Measurements from ENCODE around the gene ZNF507. TPM values are rescaled to one million over a fixed set of nuclear protein-coding genes. Genes with fewer than 3 reads are reported as not detected.

ZNF507 gene
- total RNA-seq, 2 experiments from 2014 or later: 24.8 to 30.5 TPM

DNA sequence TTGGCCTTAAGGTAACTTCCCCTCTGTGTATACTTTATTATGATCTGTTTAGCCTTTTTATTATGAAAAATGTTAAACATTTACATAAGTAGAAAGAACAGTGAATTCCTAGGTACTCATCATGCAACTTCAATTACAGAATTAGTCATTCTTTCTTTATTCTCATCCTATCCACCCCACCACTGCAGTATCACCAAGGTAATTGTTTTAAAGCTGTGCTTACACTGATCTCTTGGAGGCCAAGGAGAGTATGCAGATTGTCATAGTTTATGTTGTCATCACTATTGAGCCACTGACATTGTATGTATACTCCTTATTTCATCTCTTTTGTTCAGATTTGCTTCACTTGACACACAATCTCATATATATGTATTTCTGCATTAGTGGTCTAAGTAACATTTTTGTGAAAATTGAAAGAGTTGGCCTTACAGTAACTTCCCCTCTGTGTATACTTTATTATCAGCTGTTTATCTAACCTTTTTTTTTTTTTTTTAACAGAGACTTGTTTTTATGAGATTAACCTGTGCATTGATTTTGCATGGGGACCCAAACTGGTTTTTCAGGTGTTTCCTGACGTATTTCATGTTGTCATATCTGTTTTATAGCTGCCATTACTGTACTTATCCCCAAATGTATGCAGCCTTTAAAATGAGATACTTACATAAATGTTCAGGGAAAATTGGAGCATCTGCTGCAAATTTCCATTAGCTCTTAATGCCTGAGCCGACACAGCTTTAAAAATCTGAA lies 4.5 kb downstream of the ZNF507 start:
- CTCF ChIA-PET: interaction anchor here (0.6 to 0.9 kb wide), 2 partner anchors 10 to 13 kb away, joined by 3 read pairs; no protein-coding TSS in a partner anchor
- peaks cover 66% of the 10 kb centered on the region for H3K36me3 Mint-ChIP-seq
- ATAC-seq (no peak), DNase-seq (no peak)
- peak overlapping the region; percentile 28 for H3K27ac Mint-ChIP-seq
- no peak overlapping the region for H3K4me3 Mint-ChIP-seq
- no peaks in the 10 kb centered on the region for H3K9me3 Mint-ChIP-seq (ENCODE audit: low read depth)
- H3K27me3 Mint-ChIP-seq: no peaks in the 10 kb centered on the region
- peaks cover 52% of the 10 kb centered on the region for H3K4me1 Mint-ChIP-seq

DNA sequence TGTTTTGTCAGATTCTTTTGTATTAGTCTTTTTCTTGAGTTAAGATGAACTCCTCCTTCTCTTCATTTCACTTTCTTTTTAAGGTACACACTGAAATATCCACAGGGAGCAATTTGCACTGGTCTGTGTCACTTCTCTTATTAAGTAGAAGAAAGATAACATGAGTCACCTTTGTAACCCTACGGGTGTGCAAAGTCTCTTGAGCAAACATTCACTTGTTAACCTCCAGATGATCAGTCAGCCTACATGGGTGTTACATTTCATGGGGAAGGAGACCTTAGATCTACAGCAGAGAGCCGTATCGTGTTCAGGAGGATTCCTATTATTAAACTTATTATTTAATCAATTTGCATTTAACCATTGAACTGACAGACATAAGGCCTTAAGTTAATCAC lies 5.1 kb downstream of the ZNF507 start:
- Mint-ChIP-seq H3K27ac (peak overlapping the region; percentile 28), H3K9me3 (ENCODE audit: low read depth) (no peaks in the 10 kb centered on the region), H3K27me3 (no peaks in the 10 kb centered on the region), H3K4me3 (no peak overlapping the region), H3K36me3 (peaks cover 72% of the 10 kb centered on the region), H3K4me1 (peaks cover 56% of the 10 kb centered on the region)
- CTCF ChIA-PET: no interaction called here
- no peak for ATAC-seq
- no peak for DNase-seq

DNA sequence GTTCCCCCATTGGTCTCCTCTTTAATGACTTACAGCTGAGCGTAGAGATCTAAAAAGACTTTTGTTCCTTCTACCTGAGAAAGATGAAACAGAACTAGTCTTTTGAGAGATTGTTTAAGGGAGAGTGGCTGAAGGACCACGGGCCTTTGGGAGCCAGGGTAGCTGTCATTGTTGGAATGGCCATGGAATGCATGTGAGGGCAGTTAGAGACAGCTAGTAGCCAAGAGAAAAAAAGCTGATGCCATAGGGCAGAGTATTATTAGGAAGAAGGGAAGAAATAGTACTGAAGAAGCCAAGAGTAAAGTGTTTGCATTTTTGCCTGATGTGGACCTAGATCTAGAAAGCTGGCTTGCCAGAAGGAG lies 5.6 kb downstream of the ZNF507 start:
- DNase-seq (no peak), ATAC-seq (no peak)
- H3K27me3 Mint-ChIP-seq: no peaks in the 10 kb centered on the region
- no peak overlapping the region for H3K4me3 Mint-ChIP-seq
- peak overlapping the region; percentile 5 for H3K27ac Mint-ChIP-seq
- H3K36me3 Mint-ChIP-seq: peaks cover 73% of the 10 kb centered on the region
- no peaks in the 10 kb centered on the region for H3K9me3 Mint-ChIP-seq (ENCODE audit: low read depth)
- CTCF ChIA-PET: no interaction called here
- peaks cover 57% of the 10 kb centered on the region for H3K4me1 Mint-ChIP-seq

DNA sequence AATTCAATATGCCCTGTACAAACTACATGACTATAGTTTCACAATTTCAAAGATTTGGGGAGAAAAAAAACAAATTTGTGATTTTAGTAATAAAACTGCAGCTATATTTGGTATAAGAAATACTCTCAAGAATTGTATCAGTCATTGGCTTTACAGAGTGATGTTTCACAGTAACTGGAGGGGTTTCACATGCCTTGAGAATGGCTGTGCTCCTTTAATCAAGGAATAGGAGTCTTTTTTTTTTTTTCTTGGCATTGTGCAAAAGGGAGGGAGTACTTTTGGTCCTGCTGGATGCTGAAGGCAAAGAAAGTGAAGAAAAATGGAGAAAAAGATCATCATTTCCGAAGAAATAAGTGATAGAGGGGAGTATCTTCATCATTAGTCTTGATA lies 6.8 kb downstream of the ZNF507 start:
- CTCF ChIA-PET: no interaction called here
- no peak for DNase-seq
- no peaks in the 10 kb centered on the region for H3K27me3 Mint-ChIP-seq
- peaks cover 49% of the 10 kb centered on the region for H3K4me1 Mint-ChIP-seq
- ATAC-seq: no peak
- H3K27ac Mint-ChIP-seq: no peak overlapping the region
- no peaks in the 10 kb centered on the region for H3K9me3 Mint-ChIP-seq (ENCODE audit: low read depth)
- no peak overlapping the region for H3K4me3 Mint-ChIP-seq
- H3K36me3 Mint-ChIP-seq: peaks cover 78% of the 10 kb centered on the region

DNA sequence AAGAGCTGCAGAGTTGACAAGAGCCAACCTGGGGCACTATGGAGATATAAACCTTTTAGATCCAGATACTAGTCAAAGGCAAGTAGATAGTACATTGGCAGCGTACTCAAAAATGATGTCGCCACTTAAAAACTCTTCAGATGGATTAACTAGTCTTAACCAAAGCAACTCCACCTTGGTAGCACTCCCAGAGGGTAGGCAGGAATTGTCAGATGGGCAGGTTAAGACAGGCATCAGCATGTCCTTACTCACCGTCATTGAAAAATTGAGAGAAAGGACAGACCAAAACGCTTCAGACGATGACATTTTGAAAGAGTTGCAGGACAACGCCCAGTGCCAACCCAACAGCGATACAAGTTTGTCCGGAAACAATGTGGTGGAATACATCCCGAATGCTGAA lies 8.9 kb downstream of the ZNF507 start:
- Mint-ChIP-seq H3K9me3 (ENCODE audit: low read depth) (no peaks in the 10 kb centered on the region), H3K4me1 (peaks cover 37% of the 10 kb centered on the region), H3K36me3 (peaks cover 72% of the 10 kb centered on the region), H3K27ac (no peak overlapping the region), H3K4me3 (no peak overlapping the region), H3K27me3 (no peaks in the 10 kb centered on the region)
- CTCF ChIA-PET: no interaction called here
- ATAC-seq (no peak), DNase-seq (no peak)

DNA sequence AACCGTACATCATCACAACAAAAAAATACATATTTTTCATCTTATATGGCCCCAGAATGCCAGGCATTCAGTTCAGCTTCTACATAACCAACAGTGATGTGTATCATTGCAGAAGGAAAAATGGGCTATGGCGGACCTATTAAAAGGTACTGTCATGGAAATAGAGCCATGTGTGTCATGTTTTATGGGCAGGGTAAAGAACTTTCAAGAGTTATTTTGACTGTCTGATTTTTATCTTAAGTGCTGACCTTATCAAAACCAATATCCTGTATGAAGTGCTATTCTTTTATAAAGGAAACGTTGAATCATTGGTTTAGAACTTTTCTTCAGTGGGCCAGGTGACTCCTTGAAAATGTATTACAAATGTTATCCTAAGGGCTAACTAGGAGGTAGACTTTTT lies 9.9 kb downstream of the ZNF507 start:
- no peaks in the 10 kb centered on the region for H3K27me3 Mint-ChIP-seq
- H3K4me3 Mint-ChIP-seq: no peak overlapping the region
- no peak for ATAC-seq
- H3K9me3 Mint-ChIP-seq (ENCODE audit: low read depth): no peaks in the 10 kb centered on the region
- CTCF ChIA-PET: interaction anchor here (3.4 kb wide), 1 partner anchor 9 kb away, joined by 13 read pairs; the partner anchor contains the start of gene ZNF507
- no peak for DNase-seq
- H3K4me1 Mint-ChIP-seq: peaks cover 28% of the 10 kb centered on the region
- H3K27ac Mint-ChIP-seq: peak overlapping the region; percentile 43
- H3K36me3 Mint-ChIP-seq: peaks cover 70% of the 10 kb centered on the region

DNA sequence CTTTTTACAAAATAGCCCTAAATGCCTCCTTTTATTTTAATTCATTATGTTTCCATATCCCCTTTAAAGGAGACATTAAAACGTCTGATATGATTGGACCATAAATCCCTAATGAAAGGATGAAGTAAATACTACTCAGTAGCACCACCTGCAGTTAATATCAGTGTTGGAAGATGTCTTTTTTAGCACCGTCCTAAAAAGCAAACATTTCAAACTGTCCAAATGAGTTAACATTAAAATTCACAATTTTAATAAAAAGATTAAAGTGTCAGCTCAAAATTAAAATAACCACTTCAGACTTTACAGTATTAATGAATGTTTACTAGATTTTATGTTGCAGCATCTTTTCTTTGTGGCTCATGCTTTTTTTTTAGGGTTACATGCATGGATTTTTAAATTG lies 12.3 kb downstream of the ZNF507 start:
- no peaks in the 10 kb centered on the region for H3K27me3 Mint-ChIP-seq
- H3K9me3 Mint-ChIP-seq (ENCODE audit: low read depth): no peaks in the 10 kb centered on the region
- ATAC-seq (no peak), DNase-seq (no peak)
- H3K27ac Mint-ChIP-seq: peak overlapping the region; percentile 24
- no peak overlapping the region for H3K4me3 Mint-ChIP-seq
- peaks cover 65% of the 10 kb centered on the region for H3K36me3 Mint-ChIP-seq
- CTCF ChIA-PET: interaction anchor here (1.5 to 3.4 kb wide), 2 partner anchors 12 to 48 kb away, joined by 3 to 13 read pairs; partner anchors contain the start of genes DPY19L3 and ZNF507
- peaks cover 10% of the 10 kb centered on the region for H3K4me1 Mint-ChIP-seq

DNA sequence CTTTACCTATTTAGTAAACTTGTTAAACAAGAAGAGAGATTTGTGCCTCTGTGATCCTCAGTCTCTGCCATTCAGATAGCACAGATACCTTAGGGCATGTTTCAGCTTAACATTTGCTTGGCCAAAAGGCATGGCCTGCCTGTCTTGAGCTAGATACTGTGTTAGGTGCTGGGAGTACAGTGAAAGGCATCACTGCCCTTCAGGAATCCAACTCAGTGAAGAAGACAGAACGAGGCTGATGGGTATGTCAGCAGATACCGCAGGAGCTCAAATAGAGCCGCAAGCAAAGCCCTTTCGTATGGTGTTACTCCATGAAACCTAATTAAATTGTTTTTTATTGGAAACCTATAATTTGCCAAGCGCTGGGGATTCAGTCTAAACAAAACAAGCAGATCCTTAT lies 12.9 kb downstream of the ZNF507 start:
- no peaks in the 10 kb centered on the region for H3K9me3 Mint-ChIP-seq (ENCODE audit: low read depth)
- H3K4me1 Mint-ChIP-seq: peaks cover 10% of the 10 kb centered on the region
- H3K27ac Mint-ChIP-seq: no peak overlapping the region
- CTCF ChIA-PET: interaction anchor here (1.5 to 3.4 kb wide), 2 partner anchors 12 to 47 kb away, joined by 3 to 13 read pairs; partner anchors contain the start of genes DPY19L3 and ZNF507
- DNase-seq (no peak), ATAC-seq (no peak)
- H3K4me3 Mint-ChIP-seq: no peak overlapping the region
- no peaks in the 10 kb centered on the region for H3K27me3 Mint-ChIP-seq
- peaks cover 63% of the 10 kb centered on the region for H3K36me3 Mint-ChIP-seq

DNA sequence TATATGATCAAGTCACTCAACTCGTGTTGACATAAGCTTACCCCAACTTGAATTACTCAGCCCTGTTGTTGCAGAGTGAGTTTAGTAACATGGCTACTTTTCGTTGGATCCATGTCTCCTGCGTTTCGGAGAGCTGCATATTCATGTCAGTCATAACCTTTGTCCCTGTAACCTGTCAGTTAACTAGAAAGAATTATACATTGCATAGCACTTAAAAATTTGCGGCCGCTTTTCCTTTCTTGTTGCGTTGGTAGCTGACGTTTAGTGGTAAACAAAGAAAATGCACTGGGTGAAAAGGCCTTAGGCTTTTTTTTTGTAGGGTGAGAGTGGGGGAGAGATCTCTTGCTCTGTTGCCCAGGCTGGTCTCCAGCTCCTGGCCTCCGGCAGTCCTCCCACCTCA lies 14.2 kb downstream of the ZNF507 start:
- peaks cover 60% of the 10 kb centered on the region for H3K36me3 Mint-ChIP-seq
- no peak for ATAC-seq
- no peaks in the 10 kb centered on the region for H3K9me3 Mint-ChIP-seq (ENCODE audit: low read depth)
- no peak overlapping the region for H3K4me3 Mint-ChIP-seq
- H3K27me3 Mint-ChIP-seq: no peaks in the 10 kb centered on the region
- CTCF ChIA-PET: interaction anchor here (1.2 kb wide), 1 partner anchor 10 kb away, joined by 3 read pairs; no protein-coding TSS in a partner anchor
- no peak overlapping the region for H3K27ac Mint-ChIP-seq
- peaks cover 7% of the 10 kb centered on the region for H3K4me1 Mint-ChIP-seq
- no peak for DNase-seq

DNA sequence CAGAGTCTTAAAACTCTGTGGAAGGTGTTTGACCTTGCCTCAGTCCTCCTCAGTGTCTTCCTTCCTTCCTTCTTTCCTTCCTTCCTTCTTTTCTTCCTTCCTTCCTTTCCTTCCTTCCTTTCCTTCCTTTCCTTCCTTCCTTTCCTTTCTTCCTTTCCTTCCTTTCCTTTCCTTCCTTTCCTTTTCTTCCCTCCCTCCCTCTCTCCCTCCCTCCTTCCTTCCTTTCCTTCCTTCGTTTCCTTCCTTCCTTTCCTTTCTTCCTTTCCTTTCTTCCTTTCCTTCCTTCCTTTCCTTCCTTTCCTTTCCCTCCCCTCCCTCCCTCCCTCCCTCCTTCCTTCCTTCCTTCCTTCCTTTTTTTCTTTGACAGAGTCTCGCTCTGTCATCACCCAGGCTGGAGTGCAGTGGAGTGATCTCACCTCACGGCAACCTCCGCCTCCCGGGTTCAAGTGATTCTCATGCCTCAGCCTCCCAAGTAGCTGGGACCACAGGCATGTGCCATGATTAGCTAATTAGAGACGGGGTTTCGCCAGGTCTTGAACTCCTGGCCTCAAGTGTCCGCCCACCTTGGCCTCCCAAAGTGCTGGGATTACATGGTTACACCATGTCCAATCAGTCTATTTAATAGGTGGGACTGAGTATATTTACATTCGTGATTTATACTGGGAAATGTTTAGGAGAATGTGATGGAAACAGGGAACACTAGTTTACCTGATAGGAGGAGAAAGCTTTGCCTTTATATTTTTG lies 16.3 kb downstream of the ZNF507 start:
- Mint-ChIP-seq H3K27ac (no peak overlapping the region), H3K4me3 (no peak overlapping the region), H3K9me3 (ENCODE audit: low read depth) (no peaks in the 10 kb centered on the region), H3K27me3 (no peaks in the 10 kb centered on the region), H3K4me1 (no peaks in the 10 kb centered on the region), H3K36me3 (peaks cover 66% of the 10 kb centered on the region)
- ATAC-seq (no peak), DNase-seq (no peak)
- CTCF ChIA-PET: no interaction called here

DNA sequence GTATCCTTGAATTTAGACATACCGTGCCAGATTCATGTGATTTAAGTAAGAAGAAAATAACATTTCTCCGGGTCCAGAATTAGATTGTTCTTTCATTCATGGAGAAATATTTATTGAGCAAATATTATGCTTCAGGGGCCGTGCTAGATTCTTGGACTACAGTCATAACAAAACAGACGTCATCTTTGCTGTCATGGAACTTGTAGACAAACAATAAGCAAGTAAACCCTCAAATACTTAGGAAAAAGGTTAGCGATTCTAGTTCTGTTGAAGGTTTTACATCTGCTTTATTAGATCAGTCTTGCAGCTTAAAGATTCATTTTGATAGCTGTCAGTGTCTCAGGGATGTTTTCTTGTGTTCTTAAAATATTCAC lies 16.9 kb downstream of the ZNF507 start:
- Mint-ChIP-seq H3K4me1 (no peaks in the 10 kb centered on the region), H3K27ac (no peak overlapping the region), H3K27me3 (no peaks in the 10 kb centered on the region), H3K9me3 (ENCODE audit: low read depth) (no peaks in the 10 kb centered on the region), H3K4me3 (no peak overlapping the region), H3K36me3 (peaks cover 69% of the 10 kb centered on the region)
- CTCF ChIA-PET: no interaction called here
- DNase-seq (no peak), ATAC-seq (no peak)

DNA sequence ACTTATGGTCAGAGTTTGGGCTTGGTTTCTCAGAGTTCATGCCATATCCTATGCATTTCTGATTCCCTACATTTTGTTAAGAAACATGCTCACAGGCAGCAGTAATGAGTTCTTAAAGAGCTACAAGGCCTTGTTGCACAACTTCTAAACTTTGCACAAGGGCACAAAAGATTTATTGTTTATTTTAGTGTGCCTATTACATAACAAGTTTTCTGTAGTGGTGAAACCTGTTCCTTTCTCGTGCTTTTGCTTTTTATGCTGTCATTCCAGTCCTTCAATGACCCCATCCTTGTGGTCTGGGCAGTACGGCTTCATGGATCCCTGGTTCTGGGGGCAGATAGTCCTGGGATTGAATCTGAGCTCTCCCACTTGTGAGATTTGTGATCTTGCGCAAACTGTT lies 17.8 kb downstream of the ZNF507 start:
- Mint-ChIP-seq H3K4me3 (no peak overlapping the region), H3K4me1 (no peaks in the 10 kb centered on the region), H3K9me3 (ENCODE audit: low read depth) (no peaks in the 10 kb centered on the region), H3K27ac (no peak overlapping the region), H3K36me3 (peaks cover 73% of the 10 kb centered on the region), H3K27me3 (no peaks in the 10 kb centered on the region)
- CTCF ChIA-PET: no interaction called here
- DNase-seq (no peak), ATAC-seq (no peak)

DNA sequence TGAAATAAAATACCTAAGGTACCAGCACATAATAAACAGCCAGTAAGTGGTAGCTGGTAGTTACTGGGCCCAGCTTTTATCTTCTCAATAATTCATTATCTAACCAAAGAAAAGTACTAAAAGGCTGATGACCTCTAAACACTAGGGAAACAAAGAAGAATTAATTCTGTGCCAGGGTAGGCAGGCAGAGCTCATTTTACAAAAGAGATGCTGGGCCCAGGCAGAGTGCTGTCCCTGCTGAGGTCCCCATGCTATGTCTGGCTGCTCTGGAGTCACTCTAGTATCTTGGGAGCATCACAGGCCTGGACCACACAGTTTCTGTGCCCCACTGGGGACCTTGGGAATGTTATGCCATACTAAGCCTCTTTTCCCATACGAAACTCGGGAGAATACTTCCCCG lies 18.2 kb downstream of the ZNF507 start:
- H3K36me3 Mint-ChIP-seq: peaks cover 77% of the 10 kb centered on the region
- H3K9me3 Mint-ChIP-seq (ENCODE audit: low read depth): no peaks in the 10 kb centered on the region
- DNase-seq (no peak), ATAC-seq (no peak)
- H3K4me3 Mint-ChIP-seq: no peak overlapping the region
- no peaks in the 10 kb centered on the region for H3K4me1 Mint-ChIP-seq
- H3K27me3 Mint-ChIP-seq: no peaks in the 10 kb centered on the region
- no peak overlapping the region for H3K27ac Mint-ChIP-seq
- CTCF ChIA-PET: no interaction called here

DNA sequence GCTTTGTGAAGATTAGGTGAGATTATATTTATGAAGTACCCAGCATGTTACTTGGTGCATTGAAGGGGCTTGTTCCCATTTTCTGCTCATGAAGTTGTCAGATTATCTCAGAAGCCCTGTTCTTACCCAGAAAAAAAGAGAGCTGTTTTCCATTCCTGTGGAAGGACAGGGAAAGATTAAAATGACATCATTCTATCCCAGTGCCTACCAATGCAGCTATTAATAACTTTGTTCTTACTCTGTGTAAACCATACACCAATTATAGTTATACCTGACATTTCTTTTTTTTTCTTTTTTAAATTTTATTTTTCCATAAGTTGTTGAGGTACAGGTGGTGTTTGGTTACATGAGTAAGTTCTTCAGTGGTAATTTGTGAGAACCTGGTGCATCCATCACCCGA lies 18.6 kb downstream of the ZNF507 start:
- ATAC-seq (no peak), DNase-seq (no peak)
- no peak overlapping the region for H3K27ac Mint-ChIP-seq
- H3K27me3 Mint-ChIP-seq: no peaks in the 10 kb centered on the region
- CTCF ChIA-PET: no interaction called here
- no peaks in the 10 kb centered on the region for H3K4me1 Mint-ChIP-seq
- H3K36me3 Mint-ChIP-seq: peaks cover 74% of the 10 kb centered on the region
- no peaks in the 10 kb centered on the region for H3K9me3 Mint-ChIP-seq (ENCODE audit: low read depth)
- no peak overlapping the region for H3K4me3 Mint-ChIP-seq
